ENCODE results near the gene POFUT1.
"Not testable (repeated sequence)": the region's sequence is repeated elsewhere in the genome, so short reads cannot be mapped to it uniquely, and the experiment has no call there.

Gene POFUT1

GRCh38 chr20:32189691-32190615 lies 17.7 kb upstream of the POFUT1 start:
- no peak for DNase-seq

GRCh38 chr20:32190616-32191415 lies 16.9 kb upstream of the POFUT1 start:
- no peak for DNase-seq

GRCh38 chr20:32191422-32191821 lies 16.3 kb upstream of the POFUT1 start:
- no peak for DNase-seq

GRCh38 chr20:32191873-32192272 lies 15.8 kb upstream of the POFUT1 start:
- no peak for DNase-seq

- DNase-seq = no peak
Measured at GRCh38 chr20:32192698-32193097, 15.0 kb upstream of the POFUT1 start.

- DNase-seq = not testable (repeated sequence)
Measured at GRCh38 chr20:32193336-32193735, 14.3 kb upstream of the POFUT1 start.

GRCh38 chr20:32193996-32194395 lies 13.7 kb upstream of the POFUT1 start:
- no peak for DNase-seq

- no peak for DNase-seq
Measured at GRCh38 chr20:32195581-32195980, 12.1 kb upstream of the POFUT1 start.

- DNase-seq = not testable (repeated sequence)
Measured at GRCh38 chr20:32196613-32197012, 11.1 kb upstream of the POFUT1 start.

GRCh38 chr20:32197136-32197535 lies 10.5 kb upstream of the POFUT1 start:
- DNase-seq = not testable (repeated sequence)

GRCh38 chr20:32199006-32199405 lies 8.7 kb upstream of the POFUT1 start:
- no peak for DNase-seq

GRCh38 chr20:32201296-32201976 lies 6.2 kb upstream of the POFUT1 start:
- no peak for DNase-seq

- no peak for DNase-seq
Measured at GRCh38 chr20:32201977-32202363, 5.7 kb upstream of the POFUT1 start.

GRCh38 chr20:32203356-32204204 lies 4.1 kb upstream of the POFUT1 start:
- no peak for DNase-seq

- no peak for DNase-seq
Measured at GRCh38 chr20:32204205-32205109, 3.2 kb upstream of the POFUT1 start.

- no peak for DNase-seq
Measured at GRCh38 chr20:32205110-32205842, 2.4 kb upstream of the POFUT1 start.

GRCh38 chr20:32205843-32206759 lies 1.6 kb upstream of the POFUT1 start:
- no peak for DNase-seq

GRCh38 chr20:32206760-32207625 lies 687 bp upstream of the POFUT1 start:
- no peak for DNase-seq

Measured in T1000 (cell line).